HFF-Myc (cell line): ENCODE results near the gene GRAMD4.
"Not testable (repeated sequence)": the region's sequence is repeated elsewhere in the genome, so short reads cannot be mapped to it uniquely, and the experiment has no call there.

Experiments
- DNase-seq: peaks from one replicate; pipeline ENCODE4 v3.0.0-alpha.2; 2011; ENCODE audit warnings: low read depth; ENCODE audit errors: extremely low read depth
- H3K4me3 ChIP-seq: replicated peaks from 2 replicates; pipeline ENCODE4 v1.5.1; 2011; ENCODE audit warnings: low read depth, mild to moderate bottlenecking, control low read depth, low read length
- TF ChIP-seq, protein P1 (sequence below): IDR thresholded peaks from 2 replicates; pipeline ENCODE4 v1.5.1; 2012; ENCODE audit warnings: mild to moderate bottlenecking, low read depth, low read length, control low read depth; ENCODE audit errors: missing control alignments

The GRAMD4 gene

DNA sequence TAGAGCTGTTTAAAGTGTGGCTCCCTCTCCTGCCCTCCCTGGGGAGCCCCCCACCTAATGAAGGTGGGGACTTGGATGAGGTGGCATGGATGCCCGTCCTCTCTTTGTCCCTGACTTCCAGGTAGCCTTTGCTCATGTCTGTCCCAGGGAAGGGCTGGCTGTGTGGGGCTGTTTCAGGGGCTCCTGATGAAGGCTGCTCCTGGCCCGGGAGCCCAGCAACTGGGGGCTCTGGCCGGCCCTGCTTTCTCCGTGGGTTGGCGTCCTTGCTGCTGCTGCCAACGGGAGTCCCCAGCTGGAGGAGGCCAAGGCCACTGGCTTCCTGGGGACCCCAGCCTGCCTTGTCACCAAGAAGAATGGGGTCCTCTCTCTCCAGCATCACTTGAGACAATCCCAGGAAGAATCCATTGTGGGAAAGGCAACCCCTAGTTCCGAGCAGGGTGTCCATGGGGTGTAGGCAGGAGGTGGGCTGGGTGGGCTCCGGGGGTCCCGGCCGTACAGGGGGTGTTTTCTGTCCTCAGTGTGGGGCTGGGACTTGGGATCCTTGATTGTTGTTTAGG is 13.2 kb downstream of the GRAMD4 start:
- no peak overlapping the region for H3K4me3 ChIP-seq
- no peak for DNase-seq
- TF ChIP-seq, protein P1, sequence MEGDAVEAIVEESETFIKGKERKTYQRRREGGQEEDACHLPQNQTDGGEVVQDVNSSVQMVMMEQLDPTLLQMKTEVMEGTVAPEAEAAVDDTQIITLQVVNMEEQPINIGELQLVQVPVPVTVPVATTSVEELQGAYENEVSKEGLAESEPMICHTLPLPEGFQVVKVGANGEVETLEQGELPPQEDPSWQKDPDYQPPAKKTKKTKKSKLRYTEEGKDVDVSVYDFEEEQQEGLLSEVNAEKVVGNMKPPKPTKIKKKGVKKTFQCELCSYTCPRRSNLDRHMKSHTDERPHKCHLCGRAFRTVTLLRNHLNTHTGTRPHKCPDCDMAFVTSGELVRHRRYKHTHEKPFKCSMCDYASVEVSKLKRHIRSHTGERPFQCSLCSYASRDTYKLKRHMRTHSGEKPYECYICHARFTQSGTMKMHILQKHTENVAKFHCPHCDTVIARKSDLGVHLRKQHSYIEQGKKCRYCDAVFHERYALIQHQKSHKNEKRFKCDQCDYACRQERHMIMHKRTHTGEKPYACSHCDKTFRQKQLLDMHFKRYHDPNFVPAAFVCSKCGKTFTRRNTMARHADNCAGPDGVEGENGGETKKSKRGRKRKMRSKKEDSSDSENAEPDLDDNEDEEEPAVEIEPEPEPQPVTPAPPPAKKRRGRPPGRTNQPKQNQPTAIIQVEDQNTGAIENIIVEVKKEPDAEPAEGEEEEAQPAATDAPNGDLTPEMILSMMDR = no peak

DNA sequence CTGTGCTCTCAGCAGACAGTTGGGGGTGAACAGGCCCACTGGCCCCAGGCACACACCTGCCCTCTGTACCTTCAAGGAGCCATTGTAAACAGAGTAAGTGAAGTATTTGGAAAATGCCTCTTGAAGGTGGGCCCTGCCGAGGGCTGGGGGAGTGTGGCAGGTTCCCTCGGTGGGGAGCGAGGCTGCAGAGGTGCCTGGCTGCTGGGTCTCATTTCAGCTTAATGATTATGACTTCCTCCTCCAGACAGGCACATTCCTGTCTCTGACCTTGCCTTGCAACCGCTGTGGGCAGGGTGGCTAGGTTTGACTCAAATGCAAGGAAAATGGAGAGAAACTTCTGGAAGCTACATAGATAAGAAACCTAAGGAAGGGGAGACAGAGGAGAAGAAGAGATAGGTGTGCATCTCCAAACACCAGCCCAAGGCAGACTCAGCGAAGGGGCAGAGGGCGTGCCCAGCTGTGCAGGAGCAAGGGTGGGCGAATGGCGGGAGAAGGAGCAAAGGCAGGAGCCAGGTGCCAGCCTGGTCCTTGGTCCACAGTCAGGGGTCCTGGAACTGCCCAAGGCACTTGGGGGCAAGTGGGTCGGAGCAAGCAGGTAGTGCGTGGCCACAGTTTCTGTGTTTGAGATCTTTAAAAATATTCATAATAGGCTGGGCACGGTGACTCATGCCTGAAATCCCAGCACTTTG is 14.0 kb downstream of the GRAMD4 start:
- TF ChIP-seq, protein P1 = no peak
- H3K4me3 ChIP-seq = no peak overlapping the region
- DNase-seq = no peak

DNA sequence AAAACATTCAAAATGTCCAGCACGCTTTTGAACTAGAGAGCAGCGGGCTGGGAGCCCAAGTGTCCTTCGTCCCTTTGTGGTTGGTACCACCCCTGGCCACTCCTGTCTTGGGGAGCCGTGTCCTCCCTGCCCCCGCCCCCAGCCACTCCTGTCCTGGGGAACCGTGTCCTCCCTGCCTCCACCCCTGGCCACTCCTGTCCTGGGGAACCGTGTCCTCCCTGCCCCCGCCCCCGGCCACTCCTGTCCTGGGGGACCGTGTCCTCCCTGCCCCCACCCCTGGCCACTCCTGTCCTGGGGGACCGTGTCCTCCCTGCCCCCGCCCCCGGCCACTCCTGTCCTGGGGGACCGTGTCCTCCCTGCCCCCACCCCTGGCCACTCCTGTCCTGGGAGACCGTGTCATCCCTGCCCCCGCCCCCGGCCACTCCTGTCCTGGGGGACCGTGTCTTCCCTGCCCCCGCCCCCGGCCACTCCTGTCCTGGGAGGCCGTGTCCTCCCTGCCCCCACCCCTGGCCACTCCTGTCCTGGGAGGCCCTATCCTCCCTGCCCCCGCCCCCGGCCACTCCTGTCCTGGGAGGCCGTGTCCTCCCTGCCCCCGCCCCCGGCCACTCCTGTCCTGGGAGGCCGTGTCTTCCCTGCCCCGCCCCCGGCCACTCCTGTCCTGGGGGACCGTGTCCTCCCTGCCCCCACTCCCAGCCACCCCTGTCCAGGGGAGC is 14.9 kb downstream of the GRAMD4 start:
- not testable (repeated sequence) for DNase-seq, H3K4me3 ChIP-seq

DNA sequence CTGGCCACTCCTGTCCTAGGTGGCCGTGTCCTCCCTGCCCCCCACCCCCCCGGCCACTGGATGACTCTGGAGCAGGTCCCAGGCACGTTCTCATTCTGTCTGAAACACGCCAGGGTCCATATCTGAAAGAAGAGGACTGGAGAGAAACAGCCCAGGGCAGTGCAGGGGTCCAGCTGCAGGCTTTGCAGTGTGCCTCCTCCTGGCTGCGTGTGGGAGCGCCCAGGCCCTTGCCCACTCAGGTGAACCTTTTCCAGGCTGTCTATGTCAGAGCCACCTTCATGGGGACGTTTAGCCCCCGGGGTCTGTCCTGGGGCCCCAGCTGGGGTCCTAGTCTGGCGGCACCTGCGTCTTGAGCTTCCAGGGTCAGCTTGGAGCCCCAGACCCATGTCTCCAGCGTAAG is 15.6 kb downstream of the GRAMD4 start:
- no peak overlapping the region for H3K4me3 ChIP-seq
- no peak for DNase-seq
- TF ChIP-seq, protein P1 = no peak

DNA sequence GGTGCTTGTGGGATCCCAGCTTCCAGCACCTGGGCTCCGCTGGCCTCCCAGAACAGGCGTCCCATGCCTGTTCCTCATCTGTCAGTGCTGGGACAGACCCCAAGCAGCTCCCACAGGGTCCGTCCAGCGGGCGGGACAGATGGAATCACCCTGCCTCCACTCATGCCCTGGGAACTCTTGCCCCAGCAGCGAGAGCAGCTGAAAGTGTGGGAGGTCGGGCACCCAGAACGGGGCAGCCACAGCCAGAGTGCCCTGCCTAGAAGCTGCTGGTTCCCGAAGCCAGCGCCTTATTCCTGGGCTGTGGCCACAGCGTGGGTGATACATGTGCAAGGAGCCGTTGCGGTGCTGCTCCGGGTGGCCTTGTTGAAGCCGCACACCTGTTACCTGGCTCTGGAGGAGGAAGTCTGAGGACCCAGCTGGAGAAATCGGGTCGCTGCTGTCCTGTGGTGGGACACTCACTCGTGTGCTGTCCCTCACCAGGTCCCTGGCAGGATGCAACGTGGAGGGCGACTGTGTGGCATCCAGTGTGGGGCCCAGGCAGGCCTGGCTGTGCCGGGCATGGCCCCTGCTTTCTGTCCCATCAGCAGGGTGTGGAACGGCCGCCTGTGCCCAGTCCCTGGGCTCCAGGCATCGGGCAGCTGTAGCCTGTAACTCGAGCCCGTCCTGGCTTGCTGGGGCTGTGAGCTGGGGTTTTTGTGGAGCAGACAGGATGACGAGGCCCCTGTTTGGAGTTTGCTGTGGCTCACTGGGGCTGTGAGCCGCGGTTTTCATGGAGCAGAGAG is 16.2 kb downstream of the GRAMD4 start:
- no peak for DNase-seq

DNA sequence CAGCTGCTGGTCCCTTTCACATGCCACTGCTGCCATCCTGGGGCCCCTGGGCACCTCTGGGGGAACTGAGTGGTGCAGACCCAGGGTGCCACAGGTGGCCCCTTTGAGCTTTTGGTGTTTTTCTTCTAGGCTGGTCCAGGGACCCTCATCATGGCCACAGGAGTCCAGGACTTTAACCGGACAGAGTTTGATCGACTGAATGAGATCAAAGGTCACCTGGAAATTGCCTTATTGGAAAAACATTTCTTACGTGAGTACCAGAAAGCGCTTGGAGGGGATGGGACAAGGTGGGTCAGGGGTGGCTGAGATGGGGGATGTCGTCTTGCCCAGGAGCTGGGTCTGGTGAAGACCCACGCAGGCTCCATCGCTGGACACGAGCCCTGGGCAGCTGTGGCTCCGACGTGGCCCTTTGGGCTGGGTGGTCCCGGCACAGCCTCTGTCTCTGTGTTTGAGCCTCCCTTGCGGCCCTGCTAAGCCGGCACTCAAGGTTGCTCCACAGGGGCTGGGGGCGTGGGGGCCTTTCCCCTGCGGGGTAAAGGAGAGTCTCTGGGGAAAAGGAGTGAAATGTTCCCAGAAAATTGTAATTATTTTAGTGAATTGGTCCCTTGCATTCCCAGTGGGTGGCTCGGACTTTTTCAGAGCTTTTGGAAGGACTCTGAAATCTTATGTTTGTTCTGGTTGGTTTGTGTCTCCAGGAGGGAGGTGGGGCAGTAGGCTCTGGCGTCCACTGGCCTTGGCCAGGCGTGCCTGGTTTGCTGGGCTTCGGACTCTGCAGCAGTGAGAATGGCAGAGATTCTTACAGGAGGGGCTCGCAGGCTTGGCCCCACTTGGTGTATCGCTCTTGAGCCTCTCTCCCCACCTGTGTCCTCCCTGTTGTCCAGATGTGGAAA is 17.8 kb downstream of the GRAMD4 start:
- TF ChIP-seq, protein P1 = no peak
- H3K4me3 ChIP-seq = no peak overlapping the region
- no peak for DNase-seq

More for the DNA sequence above, 16.2 kb downstream of the GRAMD4 start:
- H3K4me3 ChIP-seq = no peak overlapping the region
- TF ChIP-seq, protein P1 = no peak
